C4-2B (cell line): ENCODE results near the gene KRTAP12-1.
"Not testable (repeated sequence)": the region's sequence is repeated elsewhere in the genome, so short reads cannot be mapped to it uniquely, and the experiment has no call there.

ENCODE experiments used
- H3K27ac ChIP-seq: fragments of 450-650 bp; 2 replicates; pipeline ENCODE4 v1.5.1; 2017
- ZFX ChIP-seq: fragments of 450-650 bp; IDR thresholded peaks from 2 replicates; pipeline ENCODE4 v1.6.1; 2017
- TF ChIP-seq, protein P1 (sequence below): fragments of 450-650 bp; conservative IDR thresholded peaks from 2 replicates; pipeline ENCODE4 v1.5.1; 2017; ENCODE audit warnings: mild to moderate bottlenecking

The KRTAP12-1 gene

DNA sequence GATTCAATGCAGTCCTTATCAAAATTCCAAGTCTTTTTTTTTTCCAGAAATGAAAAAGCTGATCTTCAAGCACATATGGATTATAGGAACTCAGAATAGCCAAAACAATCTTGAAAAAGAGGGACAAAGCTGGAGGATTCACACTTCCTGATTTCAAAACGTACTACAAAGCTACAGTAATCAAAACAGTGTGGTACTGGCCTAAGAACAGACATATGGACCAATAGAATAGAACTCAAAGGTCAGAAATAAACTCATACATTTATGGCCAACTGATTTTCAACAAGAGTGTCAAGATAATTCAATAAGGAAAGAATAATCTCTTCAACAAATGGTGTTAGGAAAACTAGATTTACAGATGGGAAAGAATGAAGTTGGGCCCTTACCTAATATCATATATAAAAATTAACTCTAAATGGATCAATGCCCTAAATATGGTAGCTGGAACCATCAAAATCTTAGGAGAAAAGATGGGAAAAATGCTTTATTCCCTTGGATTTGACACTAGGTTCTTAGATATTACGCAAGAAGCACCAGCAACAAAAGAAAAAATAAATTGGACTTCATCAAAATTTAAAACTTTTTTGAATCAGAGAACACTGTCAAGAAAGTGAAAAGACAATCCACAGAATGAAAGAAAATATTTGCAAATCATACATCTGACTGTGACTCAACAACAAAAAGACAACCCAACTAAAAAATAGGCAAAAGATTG, 11.0 kb upstream of the KRTAP12-1 start:
- TF ChIP-seq, protein P1, sequence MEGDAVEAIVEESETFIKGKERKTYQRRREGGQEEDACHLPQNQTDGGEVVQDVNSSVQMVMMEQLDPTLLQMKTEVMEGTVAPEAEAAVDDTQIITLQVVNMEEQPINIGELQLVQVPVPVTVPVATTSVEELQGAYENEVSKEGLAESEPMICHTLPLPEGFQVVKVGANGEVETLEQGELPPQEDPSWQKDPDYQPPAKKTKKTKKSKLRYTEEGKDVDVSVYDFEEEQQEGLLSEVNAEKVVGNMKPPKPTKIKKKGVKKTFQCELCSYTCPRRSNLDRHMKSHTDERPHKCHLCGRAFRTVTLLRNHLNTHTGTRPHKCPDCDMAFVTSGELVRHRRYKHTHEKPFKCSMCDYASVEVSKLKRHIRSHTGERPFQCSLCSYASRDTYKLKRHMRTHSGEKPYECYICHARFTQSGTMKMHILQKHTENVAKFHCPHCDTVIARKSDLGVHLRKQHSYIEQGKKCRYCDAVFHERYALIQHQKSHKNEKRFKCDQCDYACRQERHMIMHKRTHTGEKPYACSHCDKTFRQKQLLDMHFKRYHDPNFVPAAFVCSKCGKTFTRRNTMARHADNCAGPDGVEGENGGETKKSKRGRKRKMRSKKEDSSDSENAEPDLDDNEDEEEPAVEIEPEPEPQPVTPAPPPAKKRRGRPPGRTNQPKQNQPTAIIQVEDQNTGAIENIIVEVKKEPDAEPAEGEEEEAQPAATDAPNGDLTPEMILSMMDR, result no peak
- H3K27ac ChIP-seq, result no peak overlapping the region

DNA sequence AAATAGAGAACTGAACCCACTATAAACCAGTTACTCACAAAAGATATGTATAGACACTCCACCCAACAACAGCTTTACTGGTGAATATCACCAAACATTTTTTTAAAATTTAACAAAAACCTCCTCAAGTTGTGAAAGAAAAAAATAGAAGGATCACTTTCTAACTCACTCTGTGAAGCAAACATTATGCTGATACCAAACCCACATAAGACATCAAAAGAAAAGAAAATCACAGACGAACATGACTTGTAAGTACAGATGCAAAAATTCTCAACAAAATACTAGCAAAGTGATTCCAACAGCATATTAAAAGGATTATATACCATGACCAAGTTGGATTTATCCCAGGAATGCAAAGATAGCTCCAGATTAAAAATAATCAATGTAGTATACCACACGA, 9.7 kb upstream of the KRTAP12-1 start:
- TF ChIP-seq, protein P1, result no peak
- TF ChIP-seq ZFX, result no peak
- H3K27ac ChIP-seq, result no peak overlapping the region

DNA sequence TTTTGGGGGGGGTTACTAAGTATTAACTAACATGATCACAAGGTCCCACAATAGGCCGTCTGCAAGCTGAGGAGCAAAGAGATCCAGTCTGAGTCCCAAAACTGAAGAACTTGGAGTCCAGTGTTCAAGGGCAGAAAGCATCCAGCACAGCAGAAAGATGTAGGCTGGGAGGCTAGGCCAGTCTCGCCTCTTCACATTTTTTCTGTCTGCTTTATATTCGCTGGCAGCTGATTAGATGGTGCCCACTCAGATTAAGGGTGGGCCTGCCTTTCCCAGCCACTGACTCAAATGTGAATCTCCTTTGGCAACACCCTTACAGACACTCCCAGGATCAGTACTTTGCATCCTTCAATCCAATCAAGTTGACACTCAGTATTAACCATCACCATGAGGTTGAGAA, 7.8 kb upstream of the KRTAP12-1 start:
- H3K27ac ChIP-seq, result not testable (repeated sequence)

DNA sequence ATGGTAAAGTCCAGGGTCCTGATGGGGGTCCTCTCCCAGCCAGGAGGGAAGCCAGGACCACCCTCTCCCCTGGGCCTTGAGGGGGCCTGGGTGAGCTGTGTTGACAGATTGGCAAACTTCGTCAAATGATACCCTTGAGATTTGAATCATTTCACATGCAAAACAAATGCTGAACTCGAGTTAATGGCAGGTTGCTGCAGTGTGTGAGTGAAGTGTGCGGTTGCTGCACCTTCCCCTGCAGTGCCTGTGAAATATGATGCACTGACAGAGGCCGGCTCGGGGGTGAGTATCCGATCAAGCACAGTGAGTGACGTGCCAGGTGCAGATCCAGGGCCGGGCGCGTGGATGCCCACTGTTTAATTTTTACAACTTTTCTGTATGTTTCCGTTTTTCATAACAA, 5.7 kb upstream of the KRTAP12-1 start:
- TF ChIP-seq, protein P1, result no peak
- no peak for TF ChIP-seq ZFX
- no peak overlapping the region for H3K27ac ChIP-seq

DNA sequence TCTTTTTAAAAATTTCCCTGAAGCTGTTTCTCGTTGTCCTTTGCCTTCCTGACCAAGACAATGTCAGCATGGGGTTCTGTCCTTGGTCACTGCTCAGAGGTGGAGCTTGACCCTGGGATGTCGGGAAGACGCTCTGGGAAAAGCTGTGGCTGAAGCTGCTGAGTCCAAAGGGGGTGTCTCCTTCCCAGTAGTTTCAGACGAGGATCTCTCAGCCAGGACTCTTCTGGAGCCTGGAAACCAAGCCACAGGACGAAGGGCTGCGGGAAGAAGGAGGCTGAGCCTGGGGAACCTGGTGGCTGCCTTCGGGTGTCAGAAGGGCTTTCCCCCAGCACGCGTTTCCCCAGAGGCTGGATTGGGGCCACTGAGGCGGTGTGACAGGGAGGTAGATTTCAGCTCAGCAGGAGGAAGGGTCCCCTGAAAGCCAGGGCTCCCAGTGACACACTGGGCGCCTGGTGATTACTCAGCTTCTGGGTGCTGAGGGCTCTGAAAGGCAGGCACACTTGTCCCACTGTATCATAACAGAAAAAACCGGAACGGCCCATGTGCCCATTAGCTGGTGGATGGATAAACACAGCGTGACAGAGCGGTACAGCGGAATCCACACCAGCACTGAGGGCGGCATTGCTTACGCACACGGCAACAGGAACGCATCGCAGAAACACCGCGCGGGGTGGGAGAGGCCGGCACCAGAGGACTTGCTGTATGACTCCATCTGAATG, 5.0 kb upstream of the KRTAP12-1 start:
- TF ChIP-seq, protein P1, result no peak
- no peak for TF ChIP-seq ZFX
- H3K27ac ChIP-seq, result no peak overlapping the region

DNA sequence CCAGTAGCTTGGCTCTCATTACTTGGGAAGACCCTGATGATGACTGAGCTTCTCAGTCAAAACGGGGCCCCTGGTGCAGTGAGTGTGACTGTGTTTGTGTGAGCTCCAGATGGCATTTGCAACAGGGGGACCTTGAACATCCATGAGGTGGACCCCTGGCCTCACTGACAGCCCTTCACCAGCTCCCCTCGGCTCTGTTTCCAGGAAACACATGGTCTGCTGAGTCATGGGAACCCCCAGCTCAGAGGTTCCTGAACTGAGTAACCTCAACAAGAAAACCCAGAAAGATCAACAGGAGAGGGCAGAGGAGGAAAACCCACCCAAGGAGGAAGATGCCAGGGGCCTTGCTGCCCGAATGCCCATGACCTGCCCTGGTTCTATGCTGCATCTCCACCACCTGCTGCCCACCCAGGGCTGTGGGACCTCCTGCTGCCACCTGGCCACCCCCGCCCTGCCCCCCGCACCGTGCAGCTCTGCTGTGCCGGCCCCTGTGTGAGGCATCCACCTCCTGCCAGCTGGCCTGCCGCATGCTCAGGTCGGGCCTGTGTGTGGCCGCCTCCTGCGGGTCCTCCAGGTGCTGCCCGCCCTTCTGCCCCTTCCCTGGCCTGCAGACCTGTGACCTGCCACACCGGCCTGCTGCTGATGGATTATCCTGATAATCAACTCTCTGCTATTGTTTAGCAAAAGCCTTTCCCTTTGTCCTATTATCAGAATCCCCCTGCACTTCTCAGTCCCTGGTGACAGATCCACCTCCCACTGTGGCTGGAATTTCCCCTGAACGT, 4.2 kb upstream of the KRTAP12-1 start:
- no peak for TF ChIP-seq ZFX
- TF ChIP-seq, protein P1, result no peak
- no peak overlapping the region for H3K27ac ChIP-seq

DNA sequence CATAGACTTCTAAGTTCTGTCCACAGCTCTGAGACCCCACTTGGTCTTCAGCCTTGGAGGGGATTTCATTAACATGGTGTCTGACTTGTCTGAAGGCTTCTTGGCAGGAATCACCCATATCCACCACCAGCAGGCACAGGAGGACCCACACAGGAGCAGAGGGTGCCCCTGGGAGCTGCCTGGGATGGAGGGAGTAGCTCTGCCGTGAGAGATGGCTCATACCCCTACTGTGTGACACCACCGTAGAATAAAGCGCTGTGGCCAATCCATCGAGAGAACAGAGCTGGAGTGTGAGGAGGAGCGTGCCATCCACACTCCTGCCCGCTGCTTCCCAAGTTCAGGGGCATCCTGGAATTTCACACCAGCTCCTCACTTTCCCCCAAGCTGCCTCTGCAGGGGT, 3.1 kb upstream of the KRTAP12-1 start:
- H3K27ac ChIP-seq, result not testable (repeated sequence)

DNA sequence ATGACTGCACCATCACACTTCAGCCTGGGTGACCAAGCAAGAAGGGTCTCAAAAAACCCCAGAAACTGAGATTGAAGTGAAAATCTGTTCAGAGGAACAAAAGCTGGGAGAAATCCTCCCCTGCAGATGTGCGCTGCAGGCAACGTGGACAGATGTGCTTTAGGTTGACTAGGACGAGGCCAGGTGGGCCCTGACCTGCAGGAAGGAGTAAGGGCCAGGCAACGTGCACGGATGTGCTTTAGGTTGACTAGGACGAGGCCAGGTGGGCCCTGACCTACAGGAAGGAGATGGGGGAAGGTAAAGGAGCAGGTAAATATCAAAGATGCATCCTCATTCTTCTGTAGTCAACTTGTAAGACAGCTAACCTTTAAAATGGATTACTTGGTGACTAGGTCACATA, 2.5 kb upstream of the KRTAP12-1 start:
- TF ChIP-seq, protein P1, result no peak
- no peak for TF ChIP-seq ZFX
- no peak overlapping the region for H3K27ac ChIP-seq
